Stimulated activated CD4-positive, alpha-beta T cell treated with anti-CD3 and anti-CD28 coated beads, Interleukin-4, amount 100 ng/mL, for 48 hours (primary cell): ENCODE measurements around the gene PLIN3.
"Not testable (repeated sequence)": the region's sequence is repeated elsewhere in the genome, so short reads cannot be mapped to it uniquely, and the experiment has no call there.

ENCODE experiments used
- DNase-seq, 2 donors: peaks; one replicate each; pipeline ENCODE4 v3.0.0-alpha.2; 2020; ENCODE audit warnings: low read depth in 2 of 2

The PLIN3 gene

DNA sequence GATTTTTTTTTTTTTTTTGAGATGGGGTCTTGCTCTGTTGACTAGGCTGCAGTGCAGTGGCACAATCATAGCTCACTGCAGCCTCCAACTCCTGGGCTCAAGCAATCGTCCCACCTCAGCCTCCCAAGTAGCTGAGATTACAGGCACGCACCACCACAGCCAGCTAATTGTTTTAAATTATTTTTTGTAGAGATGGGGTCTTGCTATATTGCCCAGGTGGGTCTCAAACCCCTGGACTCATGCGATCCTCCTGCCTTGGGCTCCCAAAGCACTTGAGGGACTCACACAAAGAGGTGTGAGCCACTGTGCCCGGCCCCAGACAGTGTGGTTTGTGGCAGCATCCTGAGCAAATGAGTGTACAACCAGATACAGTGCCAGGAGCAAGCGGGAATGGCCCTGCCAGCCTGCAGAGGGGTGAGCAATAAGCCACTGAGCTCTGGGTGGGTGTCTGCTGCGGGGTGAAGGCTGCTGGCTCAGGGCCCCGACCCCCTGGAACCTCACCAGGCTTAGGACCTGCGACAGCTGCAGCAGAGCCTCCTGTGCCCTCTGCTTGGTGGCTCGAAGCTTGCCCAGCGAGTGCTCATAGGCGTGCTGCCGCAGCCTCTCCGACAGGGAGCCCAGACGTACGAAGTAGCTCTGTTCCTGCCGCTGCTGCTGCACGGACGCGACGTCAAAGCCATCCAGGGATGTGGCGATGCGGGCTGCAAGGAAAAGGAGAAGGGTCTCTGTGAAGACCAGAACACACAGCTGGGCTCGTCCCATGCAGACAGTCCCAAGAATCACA, 20.1 kb downstream of the PLIN3 start:
- DNase-seq = no peak

DNA sequence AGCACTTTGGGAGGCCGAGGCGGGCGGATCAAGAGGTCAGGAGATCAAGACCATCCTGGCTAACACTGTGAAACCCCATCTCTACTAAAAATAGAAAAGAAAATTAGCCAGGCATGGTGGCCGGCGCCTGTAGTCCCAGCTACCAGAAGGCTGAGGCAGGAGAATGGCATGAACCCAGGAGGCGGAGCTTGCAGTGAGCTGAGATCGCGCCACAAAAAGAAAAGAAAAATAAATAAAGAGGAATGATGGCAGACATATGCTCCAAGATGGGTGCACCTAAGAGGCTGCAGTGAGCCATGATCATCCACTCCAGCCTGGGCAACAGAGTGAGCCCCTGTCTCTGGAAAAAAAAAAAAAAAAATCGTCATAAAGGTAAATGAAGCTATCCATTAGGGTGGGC, 21.5 kb downstream of the PLIN3 start:
- not testable (repeated sequence) for DNase-seq

DNA sequence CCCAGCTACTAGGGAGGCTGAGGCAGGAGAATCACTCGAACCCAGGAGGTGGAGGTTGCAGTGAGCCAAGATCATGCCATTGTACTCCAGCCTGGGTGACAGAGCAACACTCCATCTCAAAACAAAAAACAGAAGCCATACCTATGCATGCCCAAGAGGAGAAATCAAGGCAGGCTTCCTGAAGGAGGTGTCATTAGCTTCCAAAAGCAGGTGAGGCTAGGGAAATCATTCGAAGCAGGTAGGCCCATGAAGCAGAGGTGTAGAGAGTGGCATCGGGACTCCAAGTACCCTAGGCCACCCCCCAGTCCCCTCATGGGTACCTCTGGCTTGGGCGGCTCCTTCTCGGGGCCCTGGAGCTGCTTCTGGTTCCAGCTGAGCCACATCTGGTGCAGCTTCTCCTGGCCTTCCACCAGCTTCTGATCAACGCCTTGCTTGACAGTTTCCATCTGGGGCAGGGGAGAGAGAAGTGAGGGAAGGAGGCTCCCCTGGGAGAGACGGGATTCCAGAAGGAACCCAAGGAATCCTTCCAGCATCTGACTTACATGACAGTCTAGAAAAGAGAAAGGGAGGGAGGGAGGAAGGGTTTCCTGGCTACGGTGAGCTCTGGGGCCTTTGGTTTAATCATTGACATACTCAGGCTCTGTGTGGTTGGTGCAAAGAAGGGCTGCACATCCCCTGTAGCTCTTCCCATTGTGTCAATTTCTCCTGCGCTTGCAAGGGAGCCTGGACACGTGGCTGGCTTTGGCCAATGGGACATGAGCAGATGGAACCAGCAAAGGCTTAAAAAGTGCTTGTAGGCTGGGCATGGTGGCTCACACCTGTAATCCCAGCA, 22.9 kb downstream of the PLIN3 start:
- no peak for DNase-seq

DNA sequence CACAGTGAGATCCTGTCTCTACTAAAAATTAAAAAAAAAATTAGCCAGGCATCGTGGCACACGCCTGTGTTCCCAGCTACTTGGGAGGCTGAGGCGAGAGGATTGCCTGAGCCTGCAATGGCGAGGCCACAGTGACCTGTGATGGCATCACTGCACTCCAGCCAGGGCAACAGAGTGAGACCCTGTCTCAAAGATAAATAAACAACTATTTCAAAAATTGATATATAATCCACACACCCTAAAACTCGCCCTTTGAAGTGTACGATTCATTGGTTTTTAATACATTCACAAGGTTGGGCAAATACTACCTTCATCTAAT, 23.9 kb downstream of the PLIN3 start:
- DNase-seq = no peak

DNA sequence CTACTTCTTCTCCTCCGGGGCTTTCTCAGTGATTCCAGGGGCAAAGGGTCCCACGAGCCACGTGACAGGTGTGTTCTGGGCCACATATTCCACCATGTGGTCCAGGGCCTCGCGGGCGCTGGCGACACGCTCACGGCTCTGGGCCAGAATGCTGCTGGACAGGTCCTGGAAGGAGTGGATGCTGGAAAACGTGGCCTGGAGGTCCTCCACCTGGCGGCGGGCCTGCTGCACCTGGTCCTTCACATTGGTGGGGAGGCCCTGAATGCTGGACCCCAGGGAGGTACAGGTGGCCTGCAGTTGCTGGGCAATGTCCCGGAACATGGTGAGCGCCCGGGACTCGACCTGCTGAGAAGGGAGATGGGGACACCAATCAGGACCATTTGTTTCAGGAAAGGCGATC, 28.3 kb downstream of the PLIN3 start:
- DNase-seq = no peak

DNA sequence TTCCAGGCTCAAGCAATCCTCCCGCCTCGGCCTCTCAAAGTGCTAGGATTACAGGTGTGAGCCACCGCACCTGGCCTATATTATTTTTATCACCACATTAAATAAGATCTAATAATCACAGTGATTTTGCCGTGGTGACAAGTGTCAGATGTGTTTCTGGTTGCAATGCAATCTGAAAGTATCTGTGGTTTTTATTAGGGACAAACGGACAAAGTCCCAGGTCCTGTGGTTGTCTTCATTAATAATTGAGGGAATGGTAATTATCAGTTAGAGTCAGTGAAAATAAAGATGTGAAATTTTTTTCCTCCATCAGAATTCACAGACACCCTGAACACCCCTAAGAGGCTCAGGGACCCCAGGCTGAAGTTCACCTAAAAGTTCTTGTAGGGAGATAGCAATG, 34.7 kb downstream of the PLIN3 start:
- no peak for DNase-seq

DNA sequence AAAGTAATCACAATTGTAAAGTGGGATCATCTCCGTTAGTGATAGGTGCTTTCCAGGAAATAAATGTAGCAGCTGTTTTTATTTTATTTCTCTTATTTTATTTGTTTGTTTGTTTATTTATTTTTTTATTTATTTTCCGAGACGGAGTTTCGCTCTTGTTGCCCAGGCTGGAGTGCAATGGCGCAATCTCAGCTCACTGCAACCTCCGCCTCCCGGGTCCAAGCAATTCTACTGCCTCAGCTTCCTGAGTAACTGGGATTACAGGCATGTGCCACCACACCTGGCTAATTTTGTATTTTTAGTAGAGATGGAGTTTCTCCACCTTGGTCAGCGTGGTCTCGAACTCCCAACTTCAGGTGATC, 35.5 kb downstream of the PLIN3 start:
- not testable (repeated sequence) for DNase-seq

DNA sequence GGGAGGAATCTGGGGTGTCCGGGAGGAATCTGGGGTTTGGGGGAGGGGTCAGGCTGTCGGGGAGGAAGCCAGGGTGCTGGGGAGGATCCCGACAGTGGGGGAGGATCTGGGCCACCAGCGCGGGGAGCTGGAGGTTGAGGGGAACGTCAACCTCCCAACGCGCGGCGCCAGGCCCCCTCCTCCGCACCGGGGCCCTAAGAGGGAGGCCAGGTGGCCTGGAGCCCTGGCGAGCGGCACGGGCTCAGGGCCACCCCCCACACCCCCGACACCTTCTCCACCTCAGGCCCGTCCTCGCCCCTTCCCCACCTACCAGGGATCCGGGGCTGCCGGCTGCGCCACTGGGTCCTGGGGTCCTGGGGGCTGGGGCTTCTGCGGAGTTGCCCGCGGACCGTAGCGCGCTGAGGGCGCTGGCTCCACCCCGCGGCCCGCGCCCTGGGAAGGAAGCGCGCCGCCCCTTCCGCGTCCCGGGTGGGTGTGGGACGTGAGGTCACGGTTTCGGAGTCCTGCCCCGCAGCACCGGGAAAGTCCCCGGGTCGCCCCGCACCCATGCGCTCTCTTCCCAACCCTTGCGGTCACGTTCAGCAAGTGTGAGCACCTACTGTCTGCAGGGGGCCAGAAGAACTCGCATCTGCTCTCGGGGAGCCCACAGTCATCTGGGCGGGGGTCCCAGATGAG, 36.0 kb downstream of the PLIN3 start, which contains the start of gene TICAM1:
Gene TICAM1 (minus strand): TSS at position 409 of the 675 bp plus-strand sequence. CDS start 13,335 bp downstream, outside the sequence.
- peak; percentile 62 to 77 for DNase-seq

DNA sequence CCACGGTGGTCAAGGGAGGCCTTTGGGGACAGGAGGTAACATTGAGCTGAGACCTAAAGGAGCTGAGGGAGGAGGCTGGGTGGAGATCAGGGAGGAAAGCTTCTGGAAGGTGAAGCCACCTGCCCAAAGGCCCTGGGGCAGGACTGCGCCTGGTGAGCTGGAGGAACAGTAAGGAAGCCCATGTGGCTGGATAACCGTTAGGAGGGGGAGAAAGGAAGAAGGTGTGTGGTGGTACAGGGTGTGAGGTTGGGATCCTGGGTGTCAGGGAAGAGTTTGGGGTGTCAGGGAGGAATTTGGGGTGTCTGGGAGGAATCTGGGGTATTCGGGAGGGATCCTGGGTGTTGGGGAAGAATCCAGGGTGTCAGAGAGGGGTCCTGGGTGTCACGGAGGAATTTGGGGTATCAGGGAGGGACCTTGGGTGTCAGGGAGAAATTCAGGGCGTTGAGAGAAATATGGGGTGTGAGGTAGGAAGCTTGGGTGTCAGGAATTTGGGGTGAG, 36.6 kb downstream of the PLIN3 start:
- no peak for DNase-seq

DNA sequence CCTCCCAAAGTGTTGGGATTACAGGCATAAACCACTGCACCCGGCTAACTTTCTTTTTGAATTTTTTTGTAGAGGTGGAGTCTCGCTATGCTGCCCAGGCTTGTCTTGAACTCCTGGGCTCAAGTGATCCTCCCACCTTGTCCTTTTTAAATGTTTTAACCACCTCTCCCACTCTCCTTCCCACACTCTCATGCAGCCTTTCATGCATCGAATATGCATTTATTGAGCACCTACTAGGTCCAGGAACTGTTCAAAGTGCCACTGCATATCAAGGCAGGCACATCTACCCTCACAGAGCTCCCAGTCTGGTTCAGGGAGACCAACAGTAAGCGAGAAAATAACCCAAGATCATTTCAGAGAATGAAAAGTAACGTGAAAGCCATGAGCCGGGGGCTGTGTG, 37.1 kb downstream of the PLIN3 start:
- no peak for DNase-seq

DNA sequence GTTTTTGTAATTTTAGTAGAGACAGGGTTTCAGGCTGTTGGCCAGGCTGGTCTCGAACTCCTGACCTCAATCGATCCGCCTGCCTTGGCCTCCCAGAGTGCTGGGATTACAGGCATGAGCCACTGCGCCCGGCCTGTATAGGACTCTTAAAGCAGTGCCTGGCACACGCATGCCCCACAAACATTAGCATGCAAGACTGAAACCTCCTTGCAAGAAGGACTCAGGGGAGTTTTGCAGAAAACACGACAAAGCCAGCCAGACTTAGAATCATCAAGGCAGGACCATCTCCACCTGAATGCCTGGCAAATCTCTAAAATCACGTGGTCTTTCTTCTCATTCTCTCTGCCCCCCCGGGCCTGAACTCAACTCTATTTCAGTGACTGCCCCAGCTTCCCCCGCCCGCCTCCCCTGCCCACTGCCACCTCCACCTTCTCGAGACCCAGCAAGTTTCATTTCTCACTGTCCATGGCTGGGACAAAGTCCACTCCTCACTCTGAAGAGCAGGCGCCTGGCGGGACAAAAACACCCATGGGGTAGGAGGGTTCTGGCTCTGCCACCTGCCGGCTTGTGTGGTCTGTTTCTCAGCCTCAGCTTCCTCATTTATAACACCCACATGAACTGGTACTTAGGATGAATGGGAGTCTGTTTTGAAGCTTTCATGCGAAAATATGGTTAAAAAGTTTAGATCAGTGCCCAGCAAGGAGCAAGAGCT, 38.3 kb downstream of the PLIN3 start:
- DNase-seq = no peak

DNA sequence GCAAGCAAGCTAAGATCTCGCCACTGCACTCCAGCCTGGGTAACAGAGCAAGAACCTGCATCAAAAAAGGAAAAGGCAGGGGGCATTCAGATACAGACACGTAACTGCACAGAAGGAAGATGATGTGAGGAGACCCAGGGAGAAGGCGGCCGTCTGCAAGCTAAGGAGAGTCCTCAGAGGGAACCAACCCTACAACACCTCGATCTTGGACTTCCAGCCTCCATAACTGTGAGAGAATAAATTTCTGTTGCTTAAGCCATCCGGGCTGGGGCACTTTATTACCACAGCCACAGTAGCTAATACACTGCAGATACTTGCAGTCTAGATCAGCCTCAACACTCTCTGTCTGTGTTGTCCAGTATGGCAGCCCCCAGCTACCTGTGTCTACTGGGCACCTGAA, 43.9 kb downstream of the PLIN3 start:
- no peak for DNase-seq

DNA sequence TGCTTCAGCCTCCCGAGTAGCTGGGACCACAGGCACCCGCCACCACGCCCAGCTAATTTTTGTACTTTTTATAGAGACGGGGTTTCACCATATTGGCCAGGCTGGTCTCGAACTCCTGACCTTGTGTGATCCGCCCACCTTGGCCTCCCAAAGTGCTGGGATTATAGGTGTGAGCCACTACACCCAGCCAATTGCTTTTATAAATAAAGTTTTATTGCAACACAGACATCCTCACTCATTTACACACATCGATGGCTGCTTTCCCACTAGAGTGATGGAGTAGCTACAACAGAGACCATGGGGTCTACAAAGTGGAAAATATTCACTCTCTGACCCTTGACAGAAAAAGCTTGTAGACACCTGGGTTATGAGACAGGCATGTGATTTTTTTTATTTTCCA, 45.1 kb downstream of the PLIN3 start:
- DNase-seq = not testable (repeated sequence)

DNA sequence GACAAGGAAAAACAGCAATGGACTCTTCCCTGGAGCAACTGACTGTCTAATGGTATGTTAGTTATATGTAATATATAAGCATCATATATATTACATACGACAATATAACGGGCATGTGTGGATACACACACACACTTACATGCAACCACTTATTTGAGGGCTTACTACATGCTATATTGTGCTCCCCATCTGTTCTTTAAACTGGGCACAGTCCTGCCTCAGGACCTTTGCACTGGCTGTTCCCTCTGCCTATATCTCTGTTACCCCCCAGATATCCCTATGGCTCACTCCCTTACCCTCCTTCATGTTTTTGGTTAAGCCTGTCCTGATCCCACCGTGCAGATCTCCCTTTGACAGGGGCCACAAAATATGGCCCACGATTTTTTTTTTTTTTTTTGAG, 46.2 kb downstream of the PLIN3 start:
- no peak for DNase-seq

DNA sequence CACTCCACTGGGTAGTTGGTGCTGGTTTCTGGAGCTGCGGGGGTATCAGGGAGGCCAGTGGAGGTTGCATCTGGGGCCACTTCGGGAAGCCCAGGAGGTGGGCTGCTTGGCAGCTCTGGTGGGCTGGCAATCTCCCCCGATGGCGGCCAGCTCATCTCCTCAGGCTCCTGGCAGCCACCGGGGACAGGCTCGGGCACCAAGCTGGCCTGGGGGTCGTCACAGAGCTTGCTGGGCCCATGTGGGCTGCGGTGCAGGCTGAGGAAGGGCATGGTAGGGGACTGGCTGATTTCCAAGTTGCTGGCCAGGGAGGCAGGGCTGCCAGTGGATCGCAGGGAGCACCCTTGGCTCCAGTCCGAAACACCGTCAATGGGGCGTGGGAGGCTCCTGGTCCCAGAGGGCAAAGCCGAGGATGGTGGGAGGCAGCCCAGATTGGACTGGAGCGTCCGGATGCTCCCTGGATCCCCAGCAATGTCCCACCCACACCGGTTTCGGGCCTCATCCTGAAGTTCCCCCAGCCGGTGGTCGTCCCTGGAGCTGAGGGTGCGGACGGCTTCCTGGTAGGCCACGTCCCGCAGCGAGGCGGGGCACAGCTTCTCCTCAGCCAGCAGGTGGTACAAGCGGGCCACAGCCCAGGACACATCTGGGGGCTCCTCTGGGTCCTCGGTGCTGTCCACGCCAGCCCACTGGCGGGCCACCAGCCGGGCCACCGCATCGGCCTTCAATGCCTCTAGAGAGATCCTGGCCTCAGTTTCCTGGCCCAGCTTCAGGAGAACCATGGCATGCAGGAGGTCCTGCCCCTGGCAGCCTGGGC, 49.8 kb downstream of the PLIN3 start:
- no peak for DNase-seq

DNA sequence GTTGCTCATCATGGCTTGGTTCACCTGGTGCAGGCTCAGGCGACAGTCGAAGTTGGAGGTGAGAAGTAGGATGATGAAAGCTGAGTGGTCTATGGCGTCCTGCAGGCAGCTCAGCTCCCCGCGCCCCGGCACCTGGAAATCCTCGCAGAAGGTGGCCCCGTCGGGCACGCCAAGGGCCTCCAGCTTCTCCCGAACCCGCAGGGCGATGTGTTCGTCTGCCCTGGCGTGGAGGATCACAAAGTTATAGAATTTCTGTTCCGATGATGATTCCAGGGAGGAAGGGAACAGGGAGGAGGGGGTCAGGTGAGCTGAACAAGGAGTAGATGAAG, 50.6 kb downstream of the PLIN3 start:
- no peak for DNase-seq

DNA sequence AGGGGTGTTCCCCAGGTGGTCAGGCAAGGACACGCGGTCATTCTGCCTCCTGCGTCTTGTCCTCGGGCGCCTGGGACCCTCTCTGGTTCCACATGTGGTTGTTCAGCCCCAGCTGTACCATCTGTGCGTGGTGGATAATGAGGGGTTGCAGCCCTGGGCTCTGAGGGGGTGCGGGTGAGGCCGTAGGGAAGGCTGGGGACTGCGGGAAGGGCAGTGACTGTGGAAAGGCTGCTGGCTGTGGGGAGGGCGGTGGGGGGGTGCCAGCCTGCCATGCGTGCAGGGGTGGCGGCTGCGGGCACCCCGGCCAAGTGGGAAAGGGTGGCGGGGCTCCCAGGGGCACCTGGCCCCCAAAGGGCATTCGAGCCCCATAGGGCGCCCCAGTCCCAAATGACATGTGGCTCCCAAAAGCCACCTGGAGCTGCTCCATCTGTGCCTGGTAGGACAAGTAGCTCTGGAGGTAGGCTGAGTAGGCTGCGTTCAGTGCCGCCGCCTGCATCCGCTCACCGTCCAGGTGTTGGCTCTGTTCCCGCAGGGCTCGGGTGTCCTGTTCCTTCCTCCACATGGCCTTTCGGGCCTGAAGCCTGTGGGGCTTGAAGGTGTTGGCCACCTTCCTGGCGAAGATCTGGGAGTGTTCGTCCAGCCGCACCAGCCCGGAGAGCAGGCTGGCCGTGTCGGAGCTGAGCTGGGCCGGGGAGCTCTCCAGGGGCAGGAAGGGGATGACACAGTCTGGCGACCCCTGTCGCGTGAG, 51.1 kb downstream of the PLIN3 start:
- no peak for DNase-seq

DNA sequence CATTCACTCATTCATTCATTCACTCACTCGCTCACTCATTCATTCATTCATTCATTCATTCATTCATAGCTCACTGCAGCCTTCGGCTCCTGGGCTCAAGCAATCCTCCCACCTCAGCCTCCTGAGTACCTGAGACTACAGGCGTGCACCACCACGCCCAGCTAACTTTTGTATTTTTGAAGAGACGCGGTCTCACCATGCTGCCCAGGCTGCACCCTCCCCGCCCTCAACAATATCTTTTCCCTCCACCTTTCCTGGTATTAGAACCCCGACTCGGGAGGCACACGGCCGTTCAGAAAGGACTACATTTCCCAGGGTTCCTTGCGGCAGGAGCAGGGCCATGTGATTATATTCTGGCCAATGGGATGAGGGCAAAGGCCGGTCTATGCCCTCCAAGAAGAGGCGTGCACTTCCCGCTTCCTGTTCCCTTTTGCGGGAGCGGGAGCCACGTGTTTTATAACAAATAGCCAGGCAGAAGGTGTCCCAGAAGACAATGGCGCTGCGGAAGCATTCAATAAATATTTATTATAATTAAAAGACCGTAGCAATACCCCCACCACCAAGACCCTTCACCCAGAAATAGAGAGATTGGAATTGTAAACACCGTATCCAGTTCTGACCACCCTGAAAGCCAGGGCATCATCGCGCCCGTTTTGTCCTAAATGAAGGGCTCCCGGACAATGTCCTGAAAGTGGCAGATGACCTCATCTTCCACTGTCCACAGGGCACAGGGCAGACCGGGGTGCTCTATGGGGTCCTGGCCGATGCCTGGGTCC, 51.9 kb downstream of the PLIN3 start:
- peak; percentile 64 to 76 for DNase-seq

DNA sequence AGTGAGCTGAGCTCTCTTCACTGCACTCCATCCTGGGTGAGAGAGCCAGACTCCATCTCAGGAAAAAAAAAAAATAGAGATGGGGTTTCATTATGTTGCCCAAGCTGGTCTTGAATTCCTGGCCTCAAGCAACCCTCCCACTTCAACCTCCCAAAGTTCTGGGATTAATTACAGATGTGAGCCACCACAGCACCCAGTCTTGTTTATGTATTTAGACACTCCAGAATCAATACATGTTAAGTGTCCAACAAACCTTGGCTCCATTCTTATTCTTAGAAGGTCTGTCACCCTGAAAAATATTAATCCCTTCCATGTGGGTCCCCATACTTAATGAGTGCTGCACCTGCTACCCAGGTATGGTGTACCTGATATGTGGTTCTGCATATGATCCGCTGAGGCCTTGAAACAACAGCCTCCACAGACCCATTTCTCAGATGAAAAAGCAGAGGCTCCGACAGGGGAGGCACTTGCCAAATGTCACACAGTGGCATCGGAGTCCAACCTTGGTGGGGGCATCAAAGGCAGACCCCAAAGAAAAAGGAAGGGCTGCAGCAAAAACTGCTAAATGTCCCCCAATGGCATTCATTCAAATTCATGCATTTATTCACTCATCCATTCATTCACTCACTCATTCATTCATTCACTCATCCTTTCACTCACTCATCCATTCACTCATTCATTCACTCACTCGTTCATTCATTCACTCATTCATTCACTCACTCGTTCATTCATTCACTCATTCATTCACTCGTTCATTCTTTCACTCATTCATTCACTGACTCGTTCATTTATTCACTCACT, 52.6 kb downstream of the PLIN3 start:
- DNase-seq = no peak
